ENCODE results near the gene PRKCH. TPM values are rescaled to one million over a fixed set of nuclear protein-coding genes. Genes with fewer than 3 reads are reported as not detected.

PRKCH gene
- total and polyA plus RNA-seq, 2 of the 13 experiments (the other 11 are each of a cell fraction or from before 2014, with no cell fraction given), result 0.48 to 1.3 TPM

- TF ChIP-seq, protein P1, sequence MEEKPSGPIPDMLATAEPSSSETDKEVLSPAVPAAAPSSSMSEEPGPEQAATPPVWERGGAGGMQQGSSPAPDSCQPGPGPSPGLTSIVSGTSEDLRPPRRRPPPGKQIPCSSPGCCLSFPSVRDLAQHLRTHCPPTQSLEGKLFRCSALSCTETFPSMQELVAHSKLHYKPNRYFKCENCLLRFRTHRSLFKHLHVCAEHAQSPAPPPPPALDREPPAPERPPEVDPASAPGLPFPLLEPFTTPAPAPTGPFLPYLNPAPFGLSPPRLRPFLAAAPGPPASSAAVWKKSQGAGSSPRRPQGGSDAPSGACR (CRISPR knock-in tag; IDR thresholded peaks at IDR 0.05), result no peak
- TF ChIP-seq GMEB1 (CRISPR knock-in tag; IDR thresholded peaks at IDR 0.05; ENCODE audit: borderline replicate concordance) (no peak), ZNF607 (CRISPR knock-in tag; IDR thresholded peaks at IDR 0.05; ENCODE audit: borderline replicate concordance) (no peak), IKZF1 (IDR thresholded peaks at IDR 0.05) (no peak), SOX13 (IDR thresholded peaks at IDR 0.05) (no peak), SOX13 (CRISPR knock-in tag; conservative IDR thresholded peaks at IDR 0.05 in 1 of 2, IDR thresholded peaks at IDR 0.05 in 1 of 2) (peak in 1 of 2 experiments; percentile 60; a peak in 2 of 4 replicates), POLR2AphosphoS2 (IDR thresholded peaks at IDR 0.05; ENCODE audit: low read depth, low read length) (no peak), ZMYM2 (CRISPR knock-in tag; IDR thresholded peaks at IDR 0.05) (no peak), SIX1 (CRISPR knock-in tag; IDR thresholded peaks at IDR 0.05; ENCODE audit: borderline replicate concordance) (no peak), SP140L (CRISPR knock-in tag; IDR thresholded peaks at IDR 0.05; ENCODE audit: borderline replicate concordance) (no peak), MLLT10 (CRISPR knock-in tag; IDR thresholded peaks at IDR 0.05) (no peak), FLYWCH1 (CRISPR knock-in tag; IDR thresholded peaks at IDR 0.05) (no peak), KAT2B (IDR thresholded peaks at IDR 0.05; ENCODE audit: borderline replicate concordance, low read depth, low read length) (no peak), ZBTB26 (CRISPR knock-in tag; IDR thresholded peaks at IDR 0.05; ENCODE audit: borderline replicate concordance) (0 out of 2 replicates have a peak, but pooled peaks have one; percentile 47), ZNF841 (CRISPR knock-in tag; IDR thresholded peaks at IDR 0.05; ENCODE audit: borderline replicate concordance) (no peak), ZEB1 (IDR thresholded peaks at IDR 0.05; ENCODE audit: insufficient replicate concordance, low read depth) (no peak), SIN3B (IDR thresholded peaks at IDR 0.05; ENCODE audit: low read length) (no peak), CHD2 (IDR thresholded peaks at IDR 0.05; ENCODE audit: low read depth, low read length) (no peak), NFYC (CRISPR knock-in tag; IDR thresholded peaks at IDR 0.05) (no peak), NPAS2 (CRISPR knock-in tag; IDR thresholded peaks at IDR 0.05; ENCODE audit: borderline replicate concordance) (no peak), RXRB (CRISPR knock-in tag; IDR thresholded peaks at IDR 0.05; ENCODE audit: borderline replicate concordance) (0 out of 2 replicates have a peak, but pooled peaks have one; percentile 25), ATF1 (CRISPR knock-in tag; IDR thresholded peaks at IDR 0.05) (no peak)
- TF ChIP-seq, protein P2, sequence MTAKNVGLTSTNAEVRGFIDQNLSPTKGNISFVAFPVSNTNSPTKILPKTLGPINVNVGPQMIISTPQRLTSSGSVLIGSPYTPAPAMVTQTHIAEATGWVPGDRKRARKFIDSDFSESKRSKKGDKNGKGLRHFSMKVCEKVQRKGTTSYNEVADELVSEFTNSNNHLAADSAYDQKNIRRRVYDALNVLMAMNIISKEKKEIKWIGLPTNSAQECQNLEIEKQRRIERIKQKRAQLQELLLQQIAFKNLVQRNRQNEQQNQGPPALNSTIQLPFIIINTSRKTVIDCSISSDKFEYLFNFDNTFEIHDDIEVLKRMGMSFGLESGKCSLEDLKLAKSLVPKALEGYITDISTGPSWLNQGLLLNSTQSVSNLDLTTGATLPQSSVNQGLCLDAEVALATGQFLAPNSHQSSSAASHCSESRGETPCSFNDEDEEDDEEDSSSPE (CRISPR knock-in tag; IDR thresholded peaks at IDR 0.05), result no peak
- TF ChIP-seq, protein P3, sequence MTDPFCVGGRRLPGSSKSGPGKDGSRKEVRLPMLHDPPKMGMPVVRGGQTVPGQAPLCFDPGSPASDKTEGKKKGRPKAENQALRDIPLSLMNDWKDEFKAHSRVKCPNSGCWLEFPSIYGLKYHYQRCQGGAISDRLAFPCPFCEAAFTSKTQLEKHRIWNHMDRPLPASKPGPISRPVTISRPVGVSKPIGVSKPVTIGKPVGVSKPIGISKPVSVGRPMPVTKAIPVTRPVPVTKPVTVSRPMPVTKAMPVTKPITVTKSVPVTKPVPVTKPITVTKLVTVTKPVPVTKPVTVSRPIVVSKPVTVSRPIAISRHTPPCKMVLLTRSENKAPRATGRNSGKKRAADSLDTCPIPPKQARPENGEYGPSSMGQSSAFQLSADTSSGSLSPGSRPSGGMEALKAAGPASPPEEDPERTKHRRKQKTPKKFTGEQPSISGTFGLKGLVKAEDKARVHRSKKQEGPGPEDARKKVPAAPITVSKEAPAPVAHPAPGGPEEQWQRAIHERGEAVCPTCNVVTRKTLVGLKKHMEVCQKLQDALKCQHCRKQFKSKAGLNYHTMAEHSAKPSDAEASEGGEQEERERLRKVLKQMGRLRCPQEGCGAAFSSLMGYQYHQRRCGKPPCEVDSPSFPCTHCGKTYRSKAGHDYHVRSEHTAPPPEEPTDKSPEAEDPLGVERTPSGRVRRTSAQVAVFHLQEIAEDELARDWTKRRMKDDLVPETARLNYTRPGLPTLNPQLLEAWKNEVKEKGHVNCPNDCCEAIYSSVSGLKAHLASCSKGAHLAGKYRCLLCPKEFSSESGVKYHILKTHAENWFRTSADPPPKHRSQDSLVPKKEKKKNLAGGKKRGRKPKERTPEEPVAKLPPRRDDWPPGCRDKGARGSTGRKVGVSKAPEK (CRISPR knock-in tag; IDR thresholded peaks at IDR 0.05; ENCODE audit: borderline replicate concordance), result no peak
Measured at GRCh38 chr14:61517911-61518384, 196.6 kb downstream of the PRKCH start (continued).
